Loucy (cell line): Measurements from ENCODE around the gene POLR3C.

Experiments used
- H2AFZ ChIP-seq: fragments of 200-600 bp; sonication (generic); 2 replicates; pipeline ENCODE4 v1.6.0; 2016; ENCODE audit warnings: antibody characterized with exemption, mild to moderate bottlenecking, low read length, moderate library complexity
- H3F3A ChIP-seq: fragments of 200-600 bp; 2 replicates; pipeline ENCODE4 v1.6.0; 2016; ENCODE audit warnings: antibody characterized with exemption, low read depth, mild to moderate bottlenecking
- H3K27me3 ChIP-seq: fragments of 200-600 bp; sonication (generic); 2 replicates; pipeline ENCODE4 v1.6.1; 2014; ENCODE audit warnings: low read length, mild to moderate bottlenecking; ENCODE audit not compliant: insufficient read depth, poor library complexity, severe bottlenecking
- H3K36me3 ChIP-seq: fragments of 200-600 bp; sonication (generic); 2 replicates; pipeline ENCODE4 v1.6.1; 2016; ENCODE audit warnings: low read length; ENCODE audit not compliant: insufficient read depth
- H3K4me1 ChIP-seq: fragments of 200-600 bp; sonication (generic); 2 replicates; pipeline ENCODE4 v1.5.1; 2014; ENCODE audit warnings: low read length, mild to moderate bottlenecking; ENCODE audit not compliant: insufficient read depth, poor library complexity, severe bottlenecking
- H3K4me2 ChIP-seq: fragments of 200-600 bp; sonication (generic); 2 replicates; pipeline ENCODE4 v1.6.0; 2014; ENCODE audit warnings: antibody characterized with exemption, low read length, low read depth, mild to moderate bottlenecking; ENCODE audit not compliant: poor library complexity, severe bottlenecking
- H3K4me3 ChIP-seq: fragments of 200-600 bp; sonication (generic); 2 replicates; pipeline ENCODE4 v1.5.1; 2014; ENCODE audit warnings: low read length, mild to moderate bottlenecking, mixed read lengths; ENCODE audit not compliant: poor library complexity, severe bottlenecking
- H3K79me2 ChIP-seq: fragments of 200-600 bp; sonication (generic); 2 replicates; pipeline ENCODE4 v1.6.1; 2014; ENCODE audit warnings: low read length; ENCODE audit not compliant: insufficient read depth
- H3K9ac ChIP-seq: fragments of 200-600 bp; sonication (generic); 2 replicates; pipeline ENCODE4 v1.6.0; 2014; ENCODE audit warnings: mild to moderate bottlenecking, low read depth, low read length, moderate library complexity; ENCODE audit not compliant: poor library complexity, severe bottlenecking
- H3K9me2 ChIP-seq: fragments of 200-600 bp; sonication (generic); replicated peaks from 2 replicates; pipeline ENCODE4 v1.6.1; 2016; ENCODE audit warnings: low read depth, low read length, mixed read lengths
- H3K9me3 ChIP-seq: fragments of 200-600 bp; sonication (generic); 2 replicates; pipeline ENCODE4 v1.6.1; 2014; ENCODE audit warnings: mild to moderate bottlenecking, antibody characterized with exemption, low read length, low read depth; ENCODE audit not compliant: insufficient read depth
- H4K20me1 ChIP-seq: fragments of 200-600 bp; sonication (generic); 2 replicates; pipeline ENCODE4 v1.6.0; 2014; ENCODE audit warnings: antibody characterized with exemption, low read length, mild to moderate bottlenecking; ENCODE audit not compliant: insufficient read depth, poor library complexity, severe bottlenecking
- CTCF ChIP-seq: fragments of 200-600 bp; sonication (generic); conservative IDR thresholded peaks from 2 replicates; pipeline ENCODE4 v1.5.1; 2014; ENCODE audit warnings: mild to moderate bottlenecking, antibody characterized with exemption, low read length
- EZH2phosphoT487 ChIP-seq: fragments of 200-600 bp; IDR thresholded peaks from 2 replicates; pipeline ENCODE4 v1.6.1; 2018; ENCODE audit warnings: antibody characterized with exemption, mild to moderate bottlenecking, moderate library complexity, borderline replicate concordance

The POLR3C gene

DNA sequence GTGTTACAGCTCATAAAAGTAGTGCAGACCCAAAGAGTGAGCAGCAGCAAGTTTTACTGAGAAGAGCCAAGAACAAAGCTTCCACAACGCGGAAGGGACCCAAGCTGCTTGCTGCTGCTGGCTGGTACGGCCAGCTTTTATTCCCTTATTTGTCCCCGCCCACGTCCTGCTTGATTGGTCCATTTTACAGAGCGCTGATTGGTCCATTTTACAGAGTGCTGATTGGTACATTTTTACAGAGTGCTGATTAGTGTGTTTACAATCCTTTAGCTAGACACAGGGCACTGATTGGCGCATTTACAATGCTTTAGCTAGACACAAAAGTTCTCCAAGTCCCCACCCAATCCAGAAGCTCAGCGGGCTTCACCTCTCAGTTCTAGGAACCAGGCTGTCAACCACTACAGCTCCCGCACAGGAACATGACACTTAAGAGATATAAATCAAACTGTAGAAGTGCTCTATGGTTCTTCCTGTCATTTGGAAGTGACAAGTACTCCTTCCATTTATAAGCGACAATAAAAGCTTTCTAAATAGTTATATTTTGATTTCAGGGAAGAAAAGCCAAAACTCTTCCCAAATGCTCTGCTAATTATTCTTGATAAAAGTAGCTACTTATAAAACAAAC lies 28.6 kb upstream of the POLR3C start:
- Histone ChIP-seq H4K20me1 (peaks cover under 1% of the 10 kb centered on the region), H3K36me3 (peaks cover 26% of the 10 kb centered on the region; the same call in 1 of the 2 replicates), H3F3A (no peaks in the 10 kb centered on the region), H3K9me3 (peaks cover 22% of the 10 kb centered on the region), H3K4me3 (no peak overlapping the region), H2AFZ (no peak overlapping the region), H3K4me2 (no peak overlapping the region), H3K9ac (no peak overlapping the region), H3K79me2 (peaks cover 70% of the 10 kb centered on the region), H3K9me2 (no peaks in the 10 kb centered on the region), H3K27me3 (no peaks in the 10 kb centered on the region), H3K4me1 (peaks cover 5% of the 10 kb centered on the region)
- no peak for TF ChIP-seq EZH2phosphoT487
- TF ChIP-seq CTCF: no peak

GRCh38 chr1:145796753-145797152 lies 27.2 kb upstream of the POLR3C start:
- H3K4me3 ChIP-seq: no peak overlapping the region
- H3K9ac ChIP-seq: no peak overlapping the region
- H4K20me1 ChIP-seq: peaks cover 9% of the 10 kb centered on the region
- H3K9me3 ChIP-seq: peaks cover 22% of the 10 kb centered on the region
- no peaks in the 10 kb centered on the region for H3K9me2 ChIP-seq
- H3F3A ChIP-seq: no peaks in the 10 kb centered on the region
- peaks cover 80% of the 10 kb centered on the region for H3K79me2 ChIP-seq
- TF ChIP-seq CTCF (no peak), EZH2phosphoT487 (no peak)
- no peaks in the 10 kb centered on the region for H3K27me3 ChIP-seq
- no peak overlapping the region for H2AFZ ChIP-seq
- H3K36me3 ChIP-seq: peaks cover 26% of the 10 kb centered on the region; the same call in 1 of the 2 replicates
- no peak overlapping the region for H3K4me2 ChIP-seq
- peaks cover 8% of the 10 kb centered on the region for H3K4me1 ChIP-seq

- Histone ChIP-seq H3K4me3 (no peak overlapping the region), H3K9ac (no peak overlapping the region), H3K9me2 (no peaks in the 10 kb centered on the region), H3K9me3 (peaks cover 22% of the 10 kb centered on the region), H3K27me3 (no peaks in the 10 kb centered on the region), H3K36me3 (peaks cover 10% of the 10 kb centered on the region; the same call in 1 of the 2 replicates), H3K79me2 (peaks cover 92% of the 10 kb centered on the region), H3K4me1 (peaks cover 11% of the 10 kb centered on the region), H3K4me2 (no peak overlapping the region), H3F3A (no peaks in the 10 kb centered on the region), H2AFZ (no peak overlapping the region), H4K20me1 (peaks cover 17% of the 10 kb centered on the region)
- TF ChIP-seq CTCF: no peak
- TF ChIP-seq EZH2phosphoT487: no peak
Observed at GRCh38 chr1:145799806-145800205, 24.2 kb upstream of the POLR3C start.
